K562 (cell line): ENCODE results near the gene CDR2L. TPM values are rescaled to one million over a fixed set of nuclear protein-coding genes. Genes with fewer than 3 reads are reported as not detected.
A peak's percentile ranks its signal among the peaks of the same experiment; 100 is the strongest.

Experiments
- ATAC-seq: fragments of 200-7000 bp; cut with Tn5 transposase; 3 replicates; pipeline ENCODE4 v1.9.1; 2020; ENCODE audit warnings: moderate library complexity
- BruUV-seq: library from RNA; stranded (reverse); fragments of 400-500 nt; replicated peaks from 2 replicates; lab custom pipeline; 2021; lab: Mats Ljungman, UMichigan
- CTCF ChIA-PET: fragments of 300-600 bp; formaldehyde crosslinking; extraction: SDS; loops from one replicate; lab custom pipeline; 2021; ENCODE audit warnings: low intra/inter-chr PET ratio; lab: Yijun Ruan, JAX
- POLR2A ChIA-PET: fragments of 300-600, 350-650 bp; sonication (Branson Sonifier 250); formaldehyde crosslinking; extraction: SDS; loops from one replicate; lab custom pipeline; 2021; ENCODE audit warnings: antibody characterized with exemption, inconsistent platforms; lab: Yijun Ruan, JAX
- DNase-seq, 4 experiments: peaks; one replicate each; pipeline versions ENCODE4 v3.0.0 to v3.0.0-alpha.2; 2011 to 2018; ENCODE audit warnings: low spot score in 3 of 4, mixed read lengths in 3 of 4; ENCODE audit errors: extremely low read depth in 1 of 4
- FAIRE-seq: peaks from 2 replicates; lab custom pipeline; 2011; peaks lifted over from hg19 to GRCh38; lab: Jason Lieb, UNC
- H2AFZ ChIP-seq: 2 replicates; pipeline ENCODE4 v1.6.0; 2011; ENCODE audit warnings: low read depth, low read length, control low read depth, inconsistent platforms
- H3K27ac ChIP-seq: fragments of 200-600 bp; 3 replicates; pipeline ENCODE4 v1.8.0; 2011; ENCODE audit warnings: low read depth, mild to moderate bottlenecking, control low read depth, inconsistent platforms, low read length, moderate library complexity, mixed read lengths; ENCODE audit errors: extremely low read depth
- H3K27me3 ChIP-seq, 2 experiments: fragments of 300-600 bp in 1 of 2; 2 replicates in 1 of 2; 3 replicates in 1 of 2; pipeline versions ENCODE4 v1.6.0 to v1.8.0; 2011; ENCODE audit warnings: inconsistent platforms in 2 of 2, low read length in 2 of 2, mild to moderate bottlenecking in 1 of 2, mixed read lengths in 1 of 2, moderate library complexity in 1 of 2; ENCODE audit not compliant: control insufficient read depth in 2 of 2, insufficient read depth in 2 of 2
- H3K36me3 ChIP-seq: fragments of 300-600 bp; 3 replicates; pipeline ENCODE4 v1.8.0; 2011; ENCODE audit warnings: mild to moderate bottlenecking, low read length, inconsistent platforms; ENCODE audit not compliant: control insufficient read depth, insufficient read depth
- H3K4me1 ChIP-seq, 2 experiments: fragments of 200-600 bp in 1 of 2; replicated peaks in 1 of 2; 2 replicates in 1 of 2; 3 replicates in 1 of 2; pipeline versions ENCODE4 v1.5.1 to v1.8.0; 2011; ENCODE audit warnings: inconsistent platforms in 2 of 2, low read length in 2 of 2, mild to moderate bottlenecking in 1 of 2, mixed read lengths in 1 of 2, moderate library complexity in 1 of 2; ENCODE audit not compliant: control insufficient read depth in 2 of 2, insufficient read depth in 2 of 2
- H3K4me2 ChIP-seq: 2 replicates; pipeline ENCODE4 v1.6.1; 2011; ENCODE audit warnings: low read length, control low read depth, inconsistent platforms, mixed read lengths; ENCODE audit not compliant: insufficient read depth
- H3K4me3 ChIP-seq: fragments of 200-600 bp; sonication (generic), shearing (Covaris generic); 2 replicates; pipeline ENCODE4 v1.5.1; 2016; ENCODE audit warnings: control low read depth, inconsistent platforms
- H3K79me2 ChIP-seq: fragments of 200-600 bp; 3 replicates; pipeline ENCODE4 v1.8.0; 2011; ENCODE audit warnings: low read length, inconsistent platforms; ENCODE audit not compliant: control insufficient read depth, insufficient read depth
- H3K9ac ChIP-seq, 2 experiments: 2 replicates each; pipeline versions ENCODE4 v1.6.0 to v1.6.1; 2011; ENCODE audit warnings: low read depth in 2 of 2, low read length in 2 of 2, control low read depth in 1 of 2, inconsistent platforms in 1 of 2, mild to moderate bottlenecking in 1 of 2, mixed read lengths in 1 of 2; ENCODE audit not compliant: insufficient read depth in 1 of 2
- H3K9me1 ChIP-seq: one replicate; pipeline ENCODE4 v1.6.0; 2011; ENCODE audit warnings: inconsistent platforms, mild to moderate bottlenecking, low read length, moderate library complexity; ENCODE audit not compliant: control insufficient read depth, insufficient read depth
- H3K9me3 ChIP-seq: replicated peaks from 2 replicates; pipeline ENCODE4 v1.5.1; 2011; ENCODE audit warnings: low read depth, low read length, inconsistent platforms; ENCODE audit not compliant: control insufficient read depth, insufficient read depth
- H4K20me1 ChIP-seq: replicated peaks from 2 replicates; pipeline ENCODE4 v1.6.1; 2011; ENCODE audit warnings: low read length, inconsistent platforms, mixed read lengths; ENCODE audit not compliant: control insufficient read depth, insufficient read depth
- BCL6 ChIP-seq: fragments of 250-450 bp; sonication (Bioruptor Pico); IDR thresholded peaks from 2 replicates; pipeline ENCODE4 v1.4.0; 2020
- BHLHE40 ChIP-seq: IDR thresholded peaks from 2 replicates; pipeline ENCODE4 v1.6.1; 2011; ENCODE audit warnings: low read length, improper control_type of control experiment
- BRD9 ChIP-seq: fragments of 450-650 bp; IDR thresholded peaks from 2 replicates; pipeline ENCODE4 v1.6.1; 2018; ENCODE audit warnings: low read depth; ENCODE audit not compliant: partially characterized antibody
- CCAR2 ChIP-seq: fragments of 200-400 bp; formaldehyde crosslinking; IDR thresholded peaks from 2 replicates; pipeline ENCODE4 v1.6.1; 2017; ENCODE audit warnings: mild to moderate bottlenecking, low read depth, low read length
- DNMT1 ChIP-seq: fragments of 450-650 bp; IDR thresholded peaks from 2 replicates; pipeline ENCODE4 v1.6.1; 2016; ENCODE audit warnings: antibody characterized with exemption, mild to moderate bottlenecking
- GATAD2A ChIP-seq: fragments of 450-650 bp; IDR thresholded peaks from 2 replicates; pipeline ENCODE4 v1.6.1; 2017
- ILF3 ChIP-seq: fragments of 450-650 bp; IDR thresholded peaks from 2 replicates; pipeline ENCODE4 v1.6.1; 2018; ENCODE audit warnings: antibody characterized with exemption, mild to moderate bottlenecking, moderate library complexity, borderline replicate concordance
- KAT7 ChIP-seq: sonication (generic); formaldehyde crosslinking; IDR thresholded peaks from 2 replicates; pipeline ENCODE4 v1.8.0; 2022; ENCODE audit warnings: missing genetic modification reagents, mild to moderate bottlenecking, borderline replicate concordance
- KDM5B ChIP-seq: fragments of 200-600 bp; sonication (generic); IDR thresholded peaks from 2 replicates; pipeline ENCODE4 v1.6.1; 2012; ENCODE audit warnings: low read depth, mild to moderate bottlenecking, moderate library complexity, low read length, control low read depth, inconsistent platforms; ENCODE audit not compliant: insufficient replicate concordance
- KHSRP ChIP-seq: fragments of 450-650 bp; IDR thresholded peaks from 2 replicates; pipeline ENCODE4 v1.6.1; 2017
- MED1 ChIP-seq: sonication (generic); formaldehyde crosslinking; IDR thresholded peaks from 2 replicates; pipeline ENCODE4 v1.8.1; 2023; ENCODE audit warnings: missing genetic modification reagents, borderline replicate concordance
- NFYB ChIP-seq: IDR thresholded peaks from 2 replicates; pipeline ENCODE4 v1.6.1; 2011; ENCODE audit warnings: mild to moderate bottlenecking, moderate library complexity; ENCODE audit not compliant: insufficient read length; ENCODE audit errors: extremely low read depth
- NKRF ChIP-seq: fragments of 450-650 bp; IDR thresholded peaks from 2 replicates; pipeline ENCODE4 v1.6.1; 2016; ENCODE audit warnings: borderline replicate concordance
- RBM15 ChIP-seq: fragments of 200-400 bp; formaldehyde crosslinking; IDR thresholded peaks from 2 replicates; pipeline ENCODE4 v1.6.1; 2018; ENCODE audit warnings: mild to moderate bottlenecking, low read length, moderate library complexity; ENCODE audit not compliant: insufficient read depth
- SIN3B ChIP-seq: fragments of 450-650 bp; IDR thresholded peaks from 2 replicates; pipeline ENCODE4 v1.6.1; 2017; ENCODE audit warnings: low read depth, mild to moderate bottlenecking, moderate library complexity
- TRIM28 ChIP-seq: fragments of 450-650 bp; IDR thresholded peaks from 2 replicates; pipeline ENCODE4 v1.6.1; 2017
- ZBTB17 ChIP-seq: fragments of 450-650 bp; formaldehyde crosslinking; IDR thresholded peaks from 2 replicates; pipeline ENCODE4 v1.4.0; 2020; ENCODE audit warnings: mild to moderate bottlenecking
- ZFP30 ChIP-seq: fragments of 250-450 bp; sonication (Bioruptor Pico); IDR thresholded peaks from 2 replicates; pipeline ENCODE4 v1.8.0; 2022; ENCODE audit warnings: moderate library complexity, mild to moderate bottlenecking, inconsistent platforms, borderline replicate concordance
- ZNF143 ChIP-seq: sonication (generic); formaldehyde crosslinking; IDR thresholded peaks from 2 replicates; pipeline ENCODE4 v1.9.0; 2022; ENCODE audit warnings: mild to moderate bottlenecking, missing genetic modification reagents
- ZNF282 ChIP-seq: sonication (generic); formaldehyde crosslinking; IDR thresholded peaks from 2 replicates; pipeline ENCODE4 v1.8.1; 2023; ENCODE audit warnings: missing genetic modification reagents
- WGBS: fragments of 100-300 bp; shearing (Covaris generic); methylation state at CpG from one replicate; pipeline ENCODE4 v1.1.6; 2016; ENCODE audit warnings: low coverage, mixed read lengths; ENCODE audit not compliant: insufficient coverage; ENCODE audit errors: missing lambda C conversion rate; 5-methylcytosine and 5-hydroxymethylcytosine counted together
- in situ Hi-C: fragments of 300-500 bp; cut with MboI; formaldehyde crosslinking; loops from 4 replicates; pipeline ENCODE4 v1.15.0; 2018; ENCODE audit warnings: inconsistent platforms, mixed read lengths
- intact Hi-C: fragments of 100-400 bp; cut with micrococcal nuclease; formaldehyde crosslinking; loops from 2 replicates; pipeline ENCODE4 v1.14.2; 2022
- polyA plus RNA-seq, 8 experiments: library from polyadenylated mRNA; depleted of rRNA in 4 of 8; stranded (reverse) in 5 of 8; unstranded in 3 of 8; fragments of >200 nt; fragmentation: Nextera tagmentation in 2 of 8; fragmentation: Illumina TruSeq in 1 of 8; extraction: Ambion mirVana in 2 of 8; extraction: Trizol in 1 of 8; gene quantifications; 2 replicates each; pipeline versions ENCODE4 v1.2.1 to v1.2.3, GENCODE V29; 2011 to 2014; ENCODE audit warnings: inconsistent platforms in 1 of 8, missing spikeins in 1 of 8
- total RNA-seq, 7 experiments: library from RNA; depleted of rRNA in 6 of 7; stranded (reverse); fragments of >200 nt in 6 of 7; fragmentation: Illumina TruSeq in 2 of 7; extraction: Trizol in 2 of 7; gene quantifications; 2 replicates each; pipeline versions ENCODE4 v1.2.1 to v1.2.3, GENCODE V29; 2011 to 2021; ENCODE audit warnings: low replicate concordance in 1 of 7
- TF ChIP-seq, protein P1 (sequence below): fragments of 450-650 bp; formaldehyde crosslinking; IDR thresholded peaks from 2 replicates; pipeline ENCODE4 v1.4.0; 2020; ENCODE audit warnings: mild to moderate bottlenecking, moderate library complexity

Gene CDR2L
- total and polyA plus RNA-seq, 9 of the 15 experiments (the other 6 are each of a cell fraction or from before 2014, with no cell fraction given) = 2.7 to 16.0 (median 7.3) TPM

- TF ChIP-seq ILF3 = no peak
- TF ChIP-seq CCAR2 = no peak
- TF ChIP-seq BRD9 = no peak
- TF ChIP-seq NFYB = peak; percentile 31
- TF ChIP-seq ZNF143 (CRISPR knock-in tag) = no peak
- TF ChIP-seq KDM5B = no peak
- TF ChIP-seq ZFP30 (CRISPR knock-in tag) = no peak
Measured at GRCh38 chr17:75036643-75037268, 49.3 kb downstream of the CDR2L start (continued).

DNA sequence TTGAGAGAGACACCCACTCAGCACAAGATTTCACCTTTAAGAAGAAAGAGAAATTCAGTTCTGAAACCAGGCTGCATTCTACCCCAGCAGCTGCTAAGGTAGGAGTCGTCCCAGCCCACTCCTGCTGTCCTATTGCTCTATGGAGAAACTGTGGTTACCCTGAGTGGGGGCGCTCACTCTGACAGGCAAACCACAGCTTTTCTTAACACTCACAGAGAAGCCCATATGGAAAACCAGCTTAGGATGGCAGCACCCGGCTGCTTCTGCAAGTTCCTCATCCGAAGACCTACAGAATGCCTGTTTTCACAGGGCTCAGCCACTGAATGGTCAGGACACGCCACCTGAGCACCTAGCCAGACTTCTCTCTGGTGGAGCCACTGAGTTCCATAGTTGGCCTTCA lies 51.8 kb downstream of the CDR2L start:
- intact Hi-C loops = loop anchor here (5.0 to 10.0 kb wide), 2 partner anchors 163 to 164 kb away; partner anchors contain the start of gene FDXR
- TF ChIP-seq BHLHE40 = no peak
- no peak for TF ChIP-seq KHSRP
- TF ChIP-seq BCL6 (CRISPR knock-in tag) = no peak
- no peak for TF ChIP-seq GATAD2A
- no peak for TF ChIP-seq ZBTB17 (CRISPR knock-in tag)
- TF ChIP-seq DNMT1 = no peak
- no peak for TF ChIP-seq KAT7 (CRISPR knock-in tag)
- no peak for TF ChIP-seq TRIM28
- TF ChIP-seq RBM15 = no peak
- no peak for TF ChIP-seq ZNF282 (CRISPR knock-in tag)
- TF ChIP-seq NKRF = no peak
- TF ChIP-seq, protein P1, sequence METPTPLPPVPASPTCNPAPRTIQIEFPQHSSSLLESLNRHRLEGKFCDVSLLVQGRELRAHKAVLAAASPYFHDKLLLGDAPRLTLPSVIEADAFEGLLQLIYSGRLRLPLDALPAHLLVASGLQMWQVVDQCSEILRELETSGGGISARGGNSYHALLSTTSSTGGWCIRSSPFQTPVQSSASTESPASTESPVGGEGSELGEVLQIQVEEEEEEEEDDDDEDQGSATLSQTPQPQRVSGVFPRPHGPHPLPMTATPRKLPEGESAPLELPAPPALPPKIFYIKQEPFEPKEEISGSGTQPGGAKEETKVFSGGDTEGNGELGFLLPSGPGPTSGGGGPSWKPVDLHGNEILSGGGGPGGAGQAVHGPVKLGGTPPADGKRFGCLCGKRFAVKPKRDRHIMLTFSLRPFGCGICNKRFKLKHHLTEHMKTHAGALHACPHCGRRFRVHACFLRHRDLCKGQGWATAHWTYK = no peak
- no peak for TF ChIP-seq MED1 (CRISPR knock-in tag)
- TF ChIP-seq SIN3B = no peak

More for the DNA sequence above, 51.8 kb downstream of the CDR2L start:
- no peaks in the 10 kb centered on the region for H3K9me3 ChIP-seq
- 87% methylated on average over 5 of the region's 5 CpGs for WGBS
- peaks cover 18 to 24% of the 10 kb centered on the region in 2 experiments for H3K4me1 ChIP-seq
- CTCF ChIA-PET = no interaction called here
- H4K20me1 ChIP-seq = no peaks in the 10 kb centered on the region
- no peak overlapping the region for H3K4me3 ChIP-seq
- no peaks in the 10 kb centered on the region for H3K9me1 ChIP-seq
- no peak overlapping the region for H2AFZ ChIP-seq
- no peak for FAIRE-seq
- no peaks in the 10 kb centered on the region; the same call in 2 of the 3 replicates for H3K79me2 ChIP-seq
- H3K27ac ChIP-seq = no peak overlapping the region
- POLR2A ChIA-PET = interaction anchor here (1.0 to 2.5 kb wide), 2 partner anchors 13 to 115 kb away, joined by 5 to 7 read pairs; partner anchors contain the start of gene JPT1
- H3K4me2 ChIP-seq = no peak overlapping the region
- in situ Hi-C loops = no loop called here
- no peak for ATAC-seq
- H3K36me3 ChIP-seq = peaks cover 45% of the 10 kb centered on the region
- DNase-seq = no peak
- H3K9ac ChIP-seq = no peak overlapping the region
- H3K27me3 ChIP-seq = no peaks in the 10 kb centered on the region
- BruUV-seq = no TSS peak
